Smooth muscle cell of the brain vasculature (primary cell): ENCODE measurements around the gene PRKRIP1.
"Not testable (repeated sequence)": the region's sequence is repeated elsewhere in the genome, so short reads cannot be mapped to it uniquely, and the experiment has no call there.

Source experiments
- DNase-seq: peaks from one replicate; pipeline ENCODE4 v3.0.0-alpha.2; 2012; ENCODE audit warnings: low read depth, low spot score

PRKRIP1 gene, protein sequence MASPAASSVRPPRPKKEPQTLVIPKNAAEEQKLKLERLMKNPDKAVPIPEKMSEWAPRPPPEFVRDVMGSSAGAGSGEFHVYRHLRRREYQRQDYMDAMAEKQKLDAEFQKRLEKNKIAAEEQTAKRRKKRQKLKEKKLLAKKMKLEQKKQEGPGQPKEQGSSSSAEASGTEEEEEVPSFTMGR

DNA sequence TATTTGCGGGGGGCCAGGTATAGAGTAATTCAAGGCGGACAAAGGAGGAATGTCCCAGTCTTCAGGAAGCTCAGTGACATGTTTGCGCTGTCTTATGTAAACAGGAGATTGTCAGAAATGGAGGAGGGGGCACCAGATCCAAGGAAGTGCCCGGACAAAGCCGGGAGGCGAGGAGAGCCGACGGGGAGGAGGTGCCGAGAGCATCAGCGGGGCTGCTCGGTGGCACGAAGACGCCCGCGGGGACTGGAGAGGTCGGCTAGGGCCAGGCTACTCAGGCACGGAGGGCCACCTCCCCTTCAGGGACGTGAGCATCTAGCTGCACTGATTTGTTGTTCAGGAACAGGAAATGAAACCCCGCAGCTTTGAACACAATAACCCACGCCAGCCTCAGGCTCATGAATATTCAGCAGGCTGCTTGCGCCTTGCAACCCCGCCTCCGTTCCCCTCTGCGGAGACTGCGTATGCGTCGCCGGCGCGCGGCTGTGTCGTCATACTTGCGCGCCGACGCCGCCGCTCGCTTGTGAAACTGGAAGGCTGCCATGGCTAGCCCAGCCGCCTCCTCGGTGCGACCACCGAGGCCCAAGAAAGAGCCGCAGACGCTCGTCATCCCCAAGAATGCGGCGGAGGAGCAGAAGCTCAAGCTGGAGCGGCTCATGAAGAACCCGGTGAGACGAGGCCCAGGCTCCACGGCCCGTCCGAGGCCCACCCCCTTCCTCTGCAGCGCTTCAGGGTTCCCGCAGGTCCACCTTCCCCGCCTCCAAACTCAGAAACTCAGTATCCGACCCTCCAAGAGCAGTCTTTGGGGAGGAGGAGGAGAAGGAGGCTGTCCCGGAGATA, at the start of gene PRKRIP1:
Gene PRKRIP1 (plus strand): TSS at position 491 of the 837 bp plus-strand sequence. CDS start 49 bp downstream, at position 540.
- peak; percentile 83 for DNase-seq

DNA sequence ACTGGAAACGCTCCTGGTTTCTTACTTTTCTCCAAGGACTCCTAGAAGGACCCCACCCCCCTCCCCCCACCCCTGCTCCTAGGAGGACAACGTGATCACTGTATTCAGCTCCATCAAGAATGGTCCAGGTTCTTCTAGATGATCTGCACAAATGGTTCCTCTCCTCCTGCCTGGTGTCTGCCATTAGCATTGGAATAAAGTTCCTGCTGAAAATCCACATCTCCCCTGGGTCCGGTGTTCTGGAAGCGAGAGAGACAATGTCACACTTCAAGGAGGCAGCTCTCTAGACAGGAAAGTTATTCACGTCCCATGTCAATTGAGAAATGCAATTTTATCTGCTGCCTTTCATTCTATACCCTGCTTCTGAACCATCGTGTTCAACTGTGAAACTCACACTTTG, 49.2 kb upstream of the PRKRIP1 start:
- DNase-seq, result not testable (repeated sequence)

DNA sequence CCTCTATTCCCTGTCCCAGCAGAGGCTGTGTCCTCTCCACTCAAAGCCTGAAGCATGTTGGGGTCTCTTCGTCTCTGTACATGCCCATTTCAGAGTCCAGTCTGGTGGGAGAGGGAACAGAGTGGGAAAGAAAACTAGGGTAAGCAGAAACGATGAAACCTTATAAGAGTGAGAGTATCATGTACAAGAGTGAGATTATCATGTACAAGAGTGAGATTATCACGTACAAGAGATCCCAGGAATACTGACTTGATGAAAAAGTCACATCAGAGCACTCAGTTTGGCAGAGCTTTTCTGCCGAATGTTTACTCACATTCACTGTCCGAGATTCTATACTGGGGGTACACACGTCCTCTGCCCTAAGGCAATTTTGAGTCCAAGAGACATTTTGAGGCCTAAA, 39.8 kb upstream of the PRKRIP1 start, which contains the start of gene SPDYE6:
Gene SPDYE6 (minus strand): TSS at position 101 of the 400 bp plus-strand sequence. CDS start 421 bp downstream, outside the sequence.
- not testable (repeated sequence) for DNase-seq

DNA sequence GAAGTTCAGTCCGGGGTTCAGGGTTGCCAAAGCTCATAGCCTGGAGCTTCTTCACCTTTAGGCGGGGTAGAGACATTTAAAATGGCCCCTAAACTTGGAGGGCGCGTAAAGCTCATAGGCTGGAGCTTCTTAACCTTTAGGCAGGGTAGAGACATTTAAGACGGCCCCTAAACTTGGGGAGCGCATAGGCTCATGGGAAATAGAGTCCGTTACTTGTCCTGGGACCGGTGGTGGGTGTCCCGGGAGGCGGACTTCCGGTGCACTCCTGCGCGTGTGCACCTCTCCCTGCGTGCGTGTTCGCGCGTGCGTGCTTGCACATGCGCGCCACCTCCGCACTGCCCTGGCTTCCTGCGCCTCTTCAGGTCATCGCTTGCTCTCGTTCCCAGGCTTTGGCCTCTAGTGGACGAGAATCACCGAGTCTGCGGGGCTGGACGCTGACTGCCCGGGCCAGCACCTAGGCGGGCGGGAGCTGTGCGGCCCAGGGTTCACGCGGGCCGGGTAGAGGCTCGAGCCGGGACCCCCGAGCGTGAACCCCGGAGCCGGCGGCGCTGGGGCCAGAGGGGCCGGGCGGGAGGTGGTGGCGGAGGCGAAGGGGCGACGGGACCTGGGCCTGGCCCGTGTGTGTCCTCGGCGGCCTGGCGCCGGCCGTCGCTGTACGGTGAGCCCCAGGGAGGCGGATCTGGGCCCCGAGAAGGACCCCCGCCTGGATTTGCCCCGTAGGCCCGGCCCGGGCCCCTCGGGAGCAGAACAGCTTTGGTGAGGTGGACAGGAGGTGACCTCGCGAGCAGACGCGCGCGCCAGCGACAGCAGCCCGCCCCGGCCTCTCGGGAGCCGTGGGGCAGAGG, 32.4 kb upstream of the PRKRIP1 start:
- peak; percentile 95 for DNase-seq

DNA sequence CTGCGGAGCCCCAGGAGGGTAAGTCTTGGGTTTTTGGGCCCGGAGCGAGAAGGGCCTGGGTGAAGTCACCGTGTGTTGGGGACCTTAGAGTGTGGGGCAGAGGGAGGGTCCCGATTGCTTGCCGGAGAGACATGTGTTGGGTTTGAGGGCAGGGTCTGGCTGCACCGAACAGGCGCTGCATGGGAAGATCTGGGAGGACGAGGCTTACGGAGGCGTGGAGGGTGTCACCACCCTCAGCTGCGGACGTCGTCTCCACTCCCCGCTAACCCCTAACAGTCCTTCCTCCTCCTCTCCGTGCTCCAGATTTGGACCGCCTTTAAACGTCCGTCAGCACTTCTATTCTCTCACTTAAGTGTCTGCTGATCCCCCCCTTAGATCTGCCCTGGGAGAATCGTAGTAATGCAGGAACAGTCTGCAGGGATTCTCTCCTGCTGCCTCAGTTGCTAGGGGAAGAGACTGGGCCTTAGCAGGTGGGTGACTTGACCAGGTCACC, 31.7 kb upstream of the PRKRIP1 start:
- not testable (repeated sequence) for DNase-seq

DNA sequence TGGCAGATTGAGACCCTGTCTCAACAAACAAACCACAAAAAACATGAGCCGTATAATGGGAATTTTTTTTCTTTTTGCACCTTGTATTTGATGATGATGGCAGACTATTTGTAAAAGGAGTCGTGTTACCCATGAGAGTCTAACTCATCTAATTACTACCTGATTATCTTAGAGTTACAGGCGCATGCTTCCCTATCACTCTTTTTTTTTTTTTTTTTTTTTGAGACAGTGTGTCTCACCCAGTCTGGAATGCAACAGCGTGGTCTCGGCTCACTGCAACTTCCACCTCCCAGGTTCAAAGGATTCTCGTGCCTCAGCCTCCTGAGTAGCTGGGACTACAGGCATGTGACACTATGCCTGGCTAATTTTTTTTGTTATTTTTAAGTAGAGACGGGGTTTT, 30.8 kb upstream of the PRKRIP1 start:
- DNase-seq, result not testable (repeated sequence)

DNA sequence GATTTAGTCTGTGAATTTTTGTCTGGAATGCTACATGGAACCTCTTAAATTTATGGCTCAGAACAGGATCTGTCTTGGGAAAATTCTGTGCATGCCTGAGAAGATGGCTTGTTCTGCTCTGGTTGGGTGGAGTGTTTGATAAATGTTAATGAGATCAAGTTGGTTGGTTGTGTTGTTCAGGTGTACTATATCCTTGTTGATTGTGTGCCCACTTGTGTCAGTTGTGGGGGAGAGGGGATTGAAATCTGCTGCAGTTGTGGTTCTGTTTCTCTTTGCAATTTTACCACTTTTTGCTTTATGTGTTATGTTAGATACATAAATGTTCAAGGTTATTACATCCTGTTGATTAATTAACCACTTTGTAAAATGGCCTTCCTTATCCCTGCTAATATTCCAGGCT, 26.1 kb upstream of the PRKRIP1 start:
- DNase-seq, result not testable (repeated sequence)

DNA sequence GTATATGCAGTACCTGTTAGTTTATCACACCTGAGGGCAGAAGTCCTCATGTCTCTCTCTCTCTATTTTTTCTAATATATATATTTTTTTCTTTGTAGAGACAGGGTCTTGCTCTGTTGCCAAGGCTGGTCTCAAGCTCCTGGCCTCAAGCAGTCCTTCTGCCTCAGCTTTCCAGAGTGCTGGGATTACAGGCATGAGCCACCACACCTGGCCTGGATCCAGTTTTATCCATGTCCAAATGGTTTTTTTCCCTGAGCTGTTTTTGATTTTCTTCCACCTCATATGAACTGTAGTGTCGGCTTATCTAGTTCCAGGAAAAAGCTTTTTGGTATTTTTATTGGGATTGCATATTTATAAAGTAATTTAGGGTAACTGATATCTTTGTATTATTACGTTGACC, 23.4 kb upstream of the PRKRIP1 start:
- DNase-seq, result not testable (repeated sequence)

DNA sequence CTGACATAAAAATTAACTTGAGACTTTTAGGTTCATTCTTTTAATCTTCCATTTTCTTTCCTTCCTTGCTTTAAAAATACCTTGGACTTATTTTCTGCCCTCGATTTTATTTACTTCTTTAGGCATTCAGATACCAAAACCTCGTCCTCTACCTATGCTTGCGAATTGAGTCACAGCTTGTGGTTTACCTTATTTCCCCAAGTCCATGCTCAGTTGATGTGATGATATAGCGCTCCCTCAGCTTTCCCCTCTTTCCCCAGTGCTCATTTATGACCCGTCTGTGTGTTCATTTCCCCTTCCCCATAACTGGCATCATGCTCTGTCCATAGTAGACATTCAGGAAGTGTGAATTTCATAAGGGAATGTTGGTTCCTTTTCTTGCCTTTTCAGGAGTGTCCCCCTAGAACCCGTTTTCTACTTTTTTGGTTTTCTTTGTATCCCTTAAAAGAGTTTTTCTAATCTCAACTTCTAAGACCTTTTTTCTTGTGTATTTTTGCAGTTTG, 19.1 kb upstream of the PRKRIP1 start:
- DNase-seq, result no peak

DNA sequence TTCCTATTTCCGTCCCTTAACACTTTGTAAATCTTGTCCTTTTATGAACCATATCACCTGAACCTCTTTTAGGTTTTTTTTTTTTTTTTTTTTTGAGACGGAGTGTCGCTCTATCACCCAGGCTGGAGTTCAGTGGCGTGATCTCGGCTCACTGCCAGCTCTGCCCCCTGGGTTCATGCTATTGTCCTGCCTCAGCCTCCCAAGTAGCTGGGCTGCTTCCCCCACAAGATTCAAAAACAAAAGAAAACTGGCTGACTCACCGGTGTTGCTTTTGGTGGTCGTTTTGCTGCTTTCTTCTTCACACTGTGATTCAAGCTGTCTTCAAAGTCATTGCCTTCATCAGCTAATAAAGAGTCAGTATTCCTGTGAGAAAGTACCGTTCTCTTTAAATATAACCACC, 15.3 kb upstream of the PRKRIP1 start:
- not testable (repeated sequence) for DNase-seq

DNA sequence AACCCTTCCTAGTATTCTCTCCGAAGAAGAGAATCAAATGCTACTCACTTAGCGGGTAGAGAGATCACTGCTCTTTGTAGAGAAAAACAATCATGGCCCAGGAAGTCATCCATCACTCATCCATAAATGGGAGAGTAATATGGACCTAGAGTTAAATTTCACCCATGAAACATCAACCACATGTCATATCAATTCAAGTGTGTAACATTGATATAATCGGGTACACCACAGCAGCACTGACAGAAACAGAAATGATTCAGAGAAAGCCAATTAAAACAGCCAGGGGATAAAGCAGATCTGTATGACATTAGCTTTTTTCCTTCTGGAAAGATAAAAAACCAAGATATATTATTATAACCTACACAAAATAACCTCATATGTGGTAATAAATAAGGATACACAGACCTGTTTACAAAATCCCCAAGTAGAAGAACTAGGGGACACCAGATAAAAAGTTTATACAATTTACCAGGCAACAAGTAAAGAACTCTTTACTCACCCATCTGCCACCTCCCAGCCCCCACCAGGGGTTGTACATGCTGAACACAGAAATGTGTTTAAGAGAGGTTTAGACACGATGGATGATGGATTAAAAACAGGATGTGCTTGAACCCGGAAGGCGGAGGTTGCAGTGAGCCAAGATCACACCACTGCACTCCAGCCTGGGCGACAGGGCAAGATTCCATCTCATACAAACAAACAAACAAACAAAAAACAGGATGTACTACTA, 14.3 kb upstream of the PRKRIP1 start:
- not testable (repeated sequence) for DNase-seq

DNA sequence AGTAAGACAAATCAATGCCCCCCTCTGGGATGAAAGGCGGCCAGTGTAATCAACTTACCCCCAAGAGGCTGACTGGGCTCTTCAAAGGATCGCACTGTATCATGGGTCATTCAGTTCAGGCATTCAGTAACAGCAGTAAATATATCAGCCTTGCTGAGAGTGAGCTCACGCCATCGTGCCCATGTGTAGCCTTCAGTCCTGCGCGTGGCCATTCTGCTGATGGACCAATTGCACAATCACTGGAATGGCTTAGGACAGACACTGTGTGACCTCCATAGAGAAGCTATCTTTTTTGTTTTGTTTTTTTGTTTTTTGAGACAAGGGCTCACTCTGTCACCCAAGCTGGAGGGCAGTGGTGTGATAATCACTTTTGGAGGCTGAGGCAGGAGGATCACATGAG, 9.1 kb upstream of the PRKRIP1 start:
- no peak for DNase-seq

DNA sequence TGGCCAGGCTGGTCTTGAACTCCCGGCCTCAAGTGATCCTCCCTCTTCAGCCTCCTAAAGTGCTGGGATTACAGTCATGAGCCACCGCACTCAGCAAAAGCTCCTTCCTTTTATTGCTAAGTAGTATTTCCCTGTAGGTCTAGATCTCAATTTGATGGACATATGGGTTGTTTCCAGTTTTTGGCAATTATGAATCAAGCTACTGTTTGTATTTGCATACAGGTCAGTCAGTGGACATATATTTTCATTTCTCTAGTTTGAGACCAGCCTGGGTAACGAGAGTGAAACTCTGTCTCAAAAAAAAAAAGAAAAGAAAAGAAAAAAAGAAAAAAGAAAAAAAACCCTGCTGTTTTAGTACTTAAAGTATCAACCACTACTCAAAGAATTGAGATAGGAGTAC, 6.4 kb upstream of the PRKRIP1 start:
- DNase-seq, result no peak

DNA sequence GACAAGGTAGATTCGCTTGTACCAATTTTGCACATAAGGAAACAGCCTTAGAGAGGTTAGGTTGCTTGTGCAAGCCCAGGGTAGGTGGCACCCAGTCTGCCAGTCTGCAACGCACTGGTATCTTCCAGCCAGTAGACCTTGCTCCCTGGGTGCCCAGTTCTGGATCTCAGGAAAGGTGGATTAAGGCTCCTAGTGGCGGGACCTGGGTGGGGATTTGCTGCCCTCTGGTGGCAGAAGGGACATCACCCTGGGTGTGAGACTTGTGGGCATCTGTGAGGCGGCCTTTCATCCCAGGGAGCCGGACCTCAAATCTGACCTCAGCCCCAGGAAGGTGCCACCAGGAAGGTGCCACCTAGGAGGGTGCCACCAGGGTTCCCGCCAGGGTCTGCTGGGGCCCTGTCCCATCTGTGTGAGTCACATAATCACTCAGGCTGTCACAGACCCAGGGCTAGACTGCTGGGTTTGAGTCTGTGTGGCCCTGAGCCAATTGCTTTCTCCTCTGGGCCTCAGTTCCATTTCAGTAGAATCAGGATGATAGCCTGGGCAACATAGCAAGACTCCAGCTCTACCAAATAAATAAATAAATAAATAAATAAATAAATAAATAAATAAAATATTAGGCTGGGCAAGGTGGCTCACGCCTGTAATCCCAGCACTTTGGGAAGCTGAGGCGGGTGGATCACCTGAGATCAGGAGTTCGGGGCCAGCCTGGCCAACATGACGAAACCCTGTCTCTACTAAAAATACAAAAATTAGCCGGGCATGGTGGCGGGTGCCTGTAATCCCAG, 5.3 kb upstream of the PRKRIP1 start:
- DNase-seq, result peak; percentile 53

DNA sequence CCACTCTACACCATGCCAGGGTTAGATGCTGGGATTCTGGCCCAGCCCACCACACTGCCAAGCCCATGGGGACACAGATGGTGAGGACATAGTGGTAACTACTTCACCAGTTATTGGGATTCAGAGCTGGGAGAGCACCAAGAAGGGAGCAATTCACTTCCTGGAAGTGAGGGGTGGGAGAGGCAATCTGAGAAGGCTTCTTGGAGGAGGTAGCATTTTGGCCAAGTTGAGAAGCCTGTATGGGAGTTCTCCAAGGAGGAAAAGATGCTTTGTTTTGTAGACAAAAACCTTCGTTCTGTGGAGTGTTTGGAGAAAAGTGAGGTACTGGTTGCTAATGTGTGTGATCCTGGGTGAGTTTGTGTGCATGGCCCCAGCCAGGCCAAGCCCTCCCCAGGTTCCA, 3.8 kb upstream of the PRKRIP1 start:
- DNase-seq, result no peak

DNA sequence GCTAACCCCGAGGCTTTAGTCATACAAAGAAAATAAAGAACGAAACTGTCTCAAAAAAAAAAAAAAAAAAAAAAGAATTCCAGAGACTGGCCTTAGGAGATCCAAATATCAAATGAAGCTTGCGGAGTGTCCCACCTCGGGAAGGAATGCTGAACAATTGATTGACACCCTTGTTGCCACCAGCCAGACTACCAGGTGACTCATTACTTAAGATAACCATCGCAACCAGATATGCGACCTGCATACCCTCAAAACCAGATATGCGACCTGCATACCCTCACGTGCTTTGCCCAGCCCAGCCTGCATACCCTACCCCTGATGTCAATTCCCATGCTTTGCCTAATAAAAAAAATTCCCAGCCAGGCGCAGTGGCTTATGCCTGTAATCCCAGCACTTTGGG, 2.7 kb upstream of the PRKRIP1 start:
- DNase-seq, result no peak

DNA sequence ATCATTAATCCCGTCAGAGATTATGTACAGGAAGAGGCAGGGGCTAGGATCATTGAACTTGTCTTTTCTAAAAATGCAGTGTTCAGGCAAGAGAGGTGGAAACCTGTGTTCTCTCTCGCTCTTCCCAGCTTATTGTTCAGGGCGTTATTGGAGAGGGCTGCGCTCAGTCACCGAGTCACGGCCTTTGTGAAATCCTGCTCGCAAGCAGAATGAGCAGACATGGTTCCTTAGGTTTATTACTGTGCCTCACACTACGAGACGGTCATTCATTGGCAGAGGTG, 631 bp upstream of the PRKRIP1 start:
- no peak for DNase-seq

DNA sequence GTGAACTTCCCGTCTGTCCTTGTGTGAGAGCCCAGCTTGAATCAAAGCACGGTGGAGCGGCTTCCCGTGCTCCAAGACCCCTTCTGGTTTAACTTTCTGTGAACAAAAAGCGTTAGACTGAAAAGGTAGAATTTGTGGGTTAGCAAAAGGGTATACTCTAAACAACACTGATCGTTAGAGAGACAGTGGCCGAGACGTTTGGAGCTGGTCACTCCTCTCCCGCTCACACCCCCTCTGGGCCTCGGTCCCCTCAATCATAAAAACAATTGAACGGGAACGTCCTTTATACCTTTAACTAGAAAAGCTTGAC, 502 bp downstream of the PRKRIP1 start:
- DNase-seq, result no peak

DNA sequence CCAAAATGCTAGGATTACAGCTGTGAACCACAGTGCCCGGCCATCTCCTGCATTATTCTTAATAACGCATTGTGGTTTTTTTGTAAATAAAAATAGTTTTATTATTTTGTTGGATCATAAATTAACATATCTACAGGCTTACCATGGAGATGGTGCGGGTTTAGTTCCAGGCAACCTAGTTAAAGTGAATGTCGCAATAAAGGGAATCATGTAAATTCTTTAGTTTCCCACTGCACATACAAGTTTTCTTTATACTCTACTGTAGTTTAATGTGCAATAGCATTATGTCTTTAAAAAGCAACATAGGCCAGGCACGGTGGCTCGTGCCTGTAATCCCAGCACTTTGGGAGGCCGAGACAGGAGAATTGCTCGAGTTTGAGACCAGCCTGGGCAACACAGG, 2.4 kb downstream of the PRKRIP1 start:
- DNase-seq, result no peak

DNA sequence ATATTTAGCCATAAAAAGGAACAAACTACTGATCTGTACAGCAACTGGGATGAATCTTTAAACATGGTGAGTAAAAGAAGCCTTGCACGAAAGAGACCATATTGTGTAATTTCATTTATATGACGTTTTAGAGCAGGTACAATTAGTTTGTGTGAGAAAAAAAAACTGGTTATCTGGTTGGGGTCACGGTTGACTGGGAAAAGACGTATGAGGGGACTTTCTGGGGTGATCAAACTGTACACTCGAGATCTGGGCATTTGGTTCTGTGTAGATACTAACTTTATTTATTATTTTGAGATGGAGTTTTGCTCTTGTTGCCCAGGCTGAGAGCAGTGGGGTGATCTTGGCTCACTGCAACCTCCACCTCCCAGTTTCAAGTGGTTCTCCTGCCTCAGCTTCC, 4.2 kb downstream of the PRKRIP1 start:
- DNase-seq, result no peak

DNA sequence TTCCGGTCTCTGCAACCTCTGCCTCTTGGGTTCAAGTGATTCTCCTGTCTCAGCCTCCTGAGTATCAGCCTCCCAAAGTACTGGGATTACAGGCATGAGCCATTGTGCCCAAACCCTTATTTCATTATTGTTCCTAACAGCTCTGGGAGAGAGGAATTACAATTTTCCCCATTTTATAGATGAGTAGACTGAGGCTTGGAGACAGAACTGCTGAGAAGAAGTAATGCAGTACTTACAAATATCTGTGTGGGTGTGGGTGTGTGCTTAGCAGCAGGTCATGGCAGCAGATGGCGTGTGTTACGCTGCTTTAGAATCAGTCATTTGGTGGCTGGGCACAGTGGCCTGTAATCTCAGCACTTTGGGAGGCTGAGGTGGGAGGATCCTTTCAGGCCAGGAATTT, 7.4 kb downstream of the PRKRIP1 start:
- no peak for DNase-seq
